ENCODE results near the gene NAV1.

GRCh38 chr1:201575912-201576311 lies 37.0 kb downstream of the NAV1 start:
- TF ChIP-seq POLR2A (IDR thresholded peaks at IDR 0.05; ENCODE audit: low read depth, low read length), result no peak
- TF ChIP-seq POLR2AphosphoS5 (IDR thresholded peaks at IDR 0.05; ENCODE audit: low read depth, low read length), result no peak
- TF ChIP-seq TAF1 (IDR thresholded peaks at IDR 0.05; ENCODE audit: low read depth, low read length), result no peak
- TF ChIP-seq POU2F2 (IDR thresholded peaks at IDR 0.05; ENCODE audit: low read depth, low read length), result no peak
- no peak for TF ChIP-seq SPI1 (IDR thresholded peaks at IDR 0.05; ENCODE audit: low read depth, low read length)

All from GM12891 (cell line).